GM06990 (cell line): Measurements from ENCODE around the gene AFF4.

Experiments
- DNase-seq: peaks from one replicate; pipeline ENCODE4 v3.0.0-alpha.2; 2011; ENCODE audit not compliant: insufficient read length; ENCODE audit errors: extremely low read depth
- H3K27me3 ChIP-seq: replicated peaks from 2 replicates; pipeline ENCODE4 v1.6.0; 2011; ENCODE audit warnings: low read length; ENCODE audit not compliant: control insufficient read depth, insufficient read depth
- H3K36me3 ChIP-seq: 2 replicates; pipeline ENCODE4 v1.5.1; 2011; ENCODE audit warnings: low read length; ENCODE audit not compliant: control insufficient read depth, insufficient read depth
- H3K4me3 ChIP-seq: replicated peaks from 2 replicates; pipeline ENCODE4 v1.5.1; 2011; ENCODE audit warnings: low read depth, mild to moderate bottlenecking, control low read depth, low read length
- CTCF ChIP-seq: IDR thresholded peaks from 2 replicates; pipeline ENCODE4 v1.5.1; 2011; ENCODE audit warnings: low read length, control low read depth, mild to moderate bottlenecking, inconsistent platforms; ENCODE audit not compliant: insufficient read depth, poor library complexity, severe bottlenecking

AFF4 gene

GRCh38 chr5:132849347-132849746, 114.1 kb downstream of the AFF4 start:
- Histone ChIP-seq H3K36me3 (no peaks in the 10 kb centered on the region), H3K4me3 (no peak overlapping the region), H3K27me3 (no peaks in the 10 kb centered on the region)
- no peak for TF ChIP-seq CTCF
- DNase-seq: no peak

GRCh38 chr5:132848270-132848669, 115.2 kb downstream of the AFF4 start:
- TF ChIP-seq CTCF: no peak
- Histone ChIP-seq H3K4me3 (no peak overlapping the region), H3K36me3 (no peaks in the 10 kb centered on the region), H3K27me3 (no peaks in the 10 kb centered on the region)
- DNase-seq: no peak

GRCh38 chr5:132841305-132841704, 122.1 kb downstream of the AFF4 start:
- Histone ChIP-seq H3K4me3 (no peak overlapping the region), H3K36me3 (no peaks in the 10 kb centered on the region), H3K27me3 (no peaks in the 10 kb centered on the region)
- no peak for DNase-seq
- TF ChIP-seq CTCF: no peak

GRCh38 chr5:132840896-132841295, 122.5 kb downstream of the AFF4 start:
- Histone ChIP-seq H3K4me3 (no peak overlapping the region), H3K27me3 (no peaks in the 10 kb centered on the region), H3K36me3 (no peaks in the 10 kb centered on the region)
- no peak for TF ChIP-seq CTCF
- no peak for DNase-seq

GRCh38 chr5:132840313-132840712, 123.1 kb downstream of the AFF4 start:
- H3K36me3 ChIP-seq: no peaks in the 10 kb centered on the region
- H3K4me3 ChIP-seq: no peak overlapping the region
- DNase-seq: no peak
- H3K27me3 ChIP-seq: no peaks in the 10 kb centered on the region
- TF ChIP-seq CTCF: no peak

GRCh38 chr5:132839426-132840301, 123.8 kb downstream of the AFF4 start:
- H3K4me3 ChIP-seq: no peak overlapping the region
- no peaks in the 10 kb centered on the region for H3K36me3 ChIP-seq
- no peaks in the 10 kb centered on the region for H3K27me3 ChIP-seq
- no peak for TF ChIP-seq CTCF
- DNase-seq: no peak
